GM19025 (cell line): ENCODE measurements around the gene PDE7B.
A peak's percentile ranks its signal among the peaks of the same experiment; 100 is the strongest.
"Not testable (repeated sequence)": the region's sequence is repeated elsewhere in the genome, so short reads cannot be mapped to it uniquely, and the experiment has no call there.

Experiments
- ATAC-seq: cut with Tn5 transposase; IDR thresholded peaks from one replicate; pipeline ENCODE4 v1.9.1; 2021; ENCODE audit warnings: mild to moderate bottlenecking, low read depth, moderate library complexity; ENCODE audit not compliant: unreplicated experiment

The PDE7B gene

DNA sequence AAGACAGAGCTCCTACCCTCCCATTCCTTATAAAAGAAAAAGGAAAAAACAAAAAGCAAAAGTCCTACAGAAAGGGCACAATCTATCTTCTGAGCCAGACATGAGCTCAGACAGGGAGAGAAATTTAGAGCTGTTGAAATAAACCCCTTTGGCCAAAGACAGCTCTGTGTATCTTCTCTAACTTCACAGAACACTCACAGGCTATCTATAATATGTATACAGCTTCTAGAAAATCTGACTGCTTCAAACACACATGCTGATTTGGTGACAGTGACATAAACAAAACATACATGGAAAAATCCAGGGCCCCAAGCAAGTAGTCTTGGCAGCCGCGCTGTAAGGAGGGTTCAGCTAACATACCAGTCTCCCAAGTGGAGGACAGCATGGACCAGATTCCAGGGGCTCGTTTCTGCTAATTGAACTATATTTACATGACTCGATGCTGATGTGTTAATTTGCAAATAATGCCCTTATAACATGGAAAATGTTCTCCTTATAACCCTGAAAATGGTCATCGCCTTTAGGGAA lies 361.6 kb downstream of the PDE7B start:
- ATAC-seq, result no peak

DNA sequence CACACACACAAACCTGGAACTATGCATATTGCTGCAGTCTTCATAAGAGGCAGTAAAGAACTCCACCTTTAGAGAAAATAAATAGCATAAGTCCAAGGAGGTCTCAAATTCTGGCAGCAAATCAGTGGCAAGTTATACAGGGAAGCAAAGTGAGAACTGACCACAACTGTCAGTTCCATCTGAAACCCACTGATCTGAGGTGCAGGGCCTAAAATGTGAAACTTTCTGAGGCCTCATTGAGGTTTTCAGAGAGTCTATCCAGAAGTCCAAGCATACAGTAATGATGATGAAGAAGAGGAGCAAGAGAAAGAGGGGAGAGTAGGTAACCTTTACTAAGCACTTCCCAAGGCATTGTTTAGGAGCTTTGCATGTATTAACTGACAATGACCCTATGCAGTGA lies 362.4 kb downstream of the PDE7B start:
- no peak for ATAC-seq

DNA sequence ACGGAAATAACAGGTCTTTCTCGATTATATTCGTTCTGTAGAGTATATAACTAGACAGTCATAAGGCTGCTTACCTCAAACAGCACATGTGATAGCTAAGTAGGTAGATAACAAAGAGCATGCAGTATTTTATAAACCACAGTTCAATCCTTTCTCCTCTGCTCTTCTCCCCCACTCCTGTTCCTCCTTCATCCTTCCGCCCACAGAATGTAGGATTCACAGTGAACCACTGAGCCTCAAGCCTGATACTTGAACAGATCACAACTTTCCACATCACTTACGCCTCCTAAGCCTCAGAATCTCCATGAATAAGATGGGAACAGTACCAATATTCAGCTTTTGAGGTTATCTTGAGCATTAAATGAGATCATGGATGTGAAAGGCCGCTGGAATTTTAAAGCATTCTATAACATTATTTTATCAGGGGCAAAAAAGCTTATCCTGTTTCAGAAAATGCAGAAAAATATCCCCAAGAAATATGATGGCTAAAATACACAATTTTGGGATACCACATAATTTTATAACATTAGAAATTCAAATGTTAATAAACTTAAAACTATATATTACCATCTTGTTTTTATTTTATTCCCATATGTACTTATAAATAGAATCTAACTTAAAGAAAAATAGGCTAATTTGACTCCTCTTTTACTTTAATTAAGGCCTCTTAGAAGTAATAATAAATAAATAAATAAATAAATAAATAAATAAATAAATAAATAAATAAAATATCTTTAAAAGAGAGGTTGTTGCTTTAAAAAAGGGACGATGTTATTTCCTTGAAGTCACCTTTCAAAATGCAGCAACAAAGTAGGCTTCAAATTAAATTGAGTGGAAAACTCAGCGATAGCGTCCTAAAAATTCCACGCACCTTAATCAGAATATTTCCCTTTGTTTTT lies 365.3 kb downstream of the PDE7B start:
- ATAC-seq, result no peak

DNA sequence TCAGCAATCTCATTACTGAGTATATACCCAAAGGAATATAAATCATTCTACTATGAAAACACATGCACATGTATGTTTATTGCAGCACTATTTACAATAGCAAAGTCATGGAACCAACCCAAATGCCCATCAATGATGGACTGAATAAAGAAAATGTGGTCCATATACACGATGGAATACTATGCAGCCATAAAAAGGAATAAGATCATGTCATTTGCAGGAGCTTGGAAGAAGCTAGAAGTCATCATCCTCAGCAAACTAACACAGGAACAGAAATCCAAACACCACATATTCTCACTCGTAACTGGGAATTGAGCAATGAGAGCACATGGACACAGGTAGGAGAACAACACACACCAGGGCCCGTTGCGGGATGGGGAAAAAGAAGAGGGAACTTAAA lies 373.5 kb downstream of the PDE7B start:
- not testable (repeated sequence) for ATAC-seq

DNA sequence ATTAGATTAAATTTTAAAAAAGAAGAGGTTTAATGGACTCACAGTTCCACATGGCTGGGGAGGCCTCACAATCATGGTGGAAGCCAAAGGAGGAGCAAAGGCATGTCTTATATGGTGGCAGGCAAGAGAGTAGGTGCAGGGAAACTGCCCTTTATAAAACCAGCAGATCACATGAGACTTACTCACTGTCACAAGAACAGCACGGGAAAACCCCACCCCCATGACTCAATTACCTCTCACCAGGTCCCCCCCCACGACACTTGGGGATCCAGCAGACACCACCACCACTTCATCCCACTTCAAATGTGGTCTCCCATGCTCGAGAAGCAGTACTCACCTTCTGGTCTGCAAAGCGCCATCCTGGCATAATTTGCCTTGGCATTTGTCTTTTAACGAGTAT lies 374.0 kb downstream of the PDE7B start:
- no peak for ATAC-seq

DNA sequence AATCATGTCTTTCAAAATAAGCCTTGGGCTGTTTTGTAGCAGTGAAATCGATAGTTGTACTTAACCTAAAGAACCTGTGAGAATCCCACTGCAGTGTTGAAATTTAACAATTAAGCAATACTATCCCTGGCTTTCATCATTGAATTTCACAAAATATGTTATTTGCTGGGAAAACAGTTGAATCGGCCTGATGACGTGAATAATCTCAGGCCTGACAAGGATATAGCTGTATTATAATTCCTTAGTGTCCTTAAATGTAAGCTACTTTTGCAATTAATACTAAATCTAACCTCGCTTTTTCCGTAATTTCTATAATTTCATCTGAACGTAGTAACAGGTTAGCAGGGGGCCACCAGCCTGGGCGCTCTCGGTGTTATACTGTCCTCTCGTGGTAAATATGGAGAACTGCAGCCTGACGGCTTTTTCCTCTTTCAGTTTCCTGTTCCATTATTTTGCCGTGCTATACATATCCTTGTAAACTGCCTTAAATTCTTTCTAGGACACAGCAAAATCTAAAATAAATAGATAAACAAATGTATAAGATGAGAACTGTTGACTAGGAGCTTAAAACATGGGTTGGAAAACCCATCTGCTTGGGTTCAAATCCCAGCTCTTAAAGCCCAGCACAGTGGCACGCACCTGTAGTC lies 374.6 kb downstream of the PDE7B start:
- ATAC-seq, result peak; percentile 71

DNA sequence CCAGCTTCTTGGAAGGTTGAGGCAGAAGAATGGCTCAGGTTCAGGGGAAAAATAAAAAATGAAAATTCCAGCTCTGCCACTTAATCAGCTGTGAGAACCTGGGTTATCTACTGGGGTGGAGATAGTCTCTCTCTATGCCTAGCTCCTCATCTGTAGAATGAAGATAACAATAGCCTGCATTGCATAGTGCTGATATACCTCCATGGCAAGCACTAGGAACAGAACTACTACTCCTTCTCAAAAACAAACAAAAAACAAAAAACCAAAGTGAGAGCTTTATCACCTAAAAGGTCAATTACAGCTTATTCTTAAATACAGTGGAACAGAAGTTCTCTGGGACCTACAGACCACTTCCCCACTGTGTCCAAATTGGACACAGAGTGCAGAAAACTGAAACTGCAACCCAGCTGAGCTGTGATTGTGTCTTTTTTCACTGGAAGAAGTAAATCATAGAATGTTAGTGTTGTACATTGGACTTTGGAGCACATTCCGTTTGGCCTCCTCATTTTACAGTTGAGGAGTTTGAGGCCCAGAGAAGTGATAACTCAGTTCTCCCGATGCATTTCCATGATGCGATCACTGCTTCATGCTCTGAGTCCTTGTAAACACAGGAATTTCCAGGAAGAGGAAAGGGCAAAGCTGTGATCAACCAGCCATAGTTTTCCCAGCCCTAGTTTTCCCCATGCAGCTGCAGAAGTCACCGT lies 375.3 kb downstream of the PDE7B start:
- ATAC-seq, result peak; percentile 20

DNA sequence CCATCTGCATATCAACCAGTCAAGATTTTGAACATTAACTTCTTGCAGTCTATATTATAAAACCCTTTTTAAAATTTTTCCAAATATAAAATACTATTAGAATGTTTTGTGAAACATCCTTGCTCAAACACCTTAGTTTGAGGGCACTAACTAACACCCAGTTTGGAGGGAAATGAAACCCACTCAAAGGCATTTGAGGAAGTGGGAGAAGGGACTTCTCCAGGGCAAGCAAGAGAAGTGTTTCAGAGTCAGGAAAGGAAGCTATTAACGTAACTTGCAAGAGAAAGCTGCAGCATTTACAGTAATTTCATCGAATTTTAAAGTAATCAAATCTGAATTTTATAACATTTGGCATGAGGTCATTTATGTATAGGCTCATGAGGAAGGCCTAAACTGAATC lies 377.3 kb downstream of the PDE7B start:
- no peak for ATAC-seq

DNA sequence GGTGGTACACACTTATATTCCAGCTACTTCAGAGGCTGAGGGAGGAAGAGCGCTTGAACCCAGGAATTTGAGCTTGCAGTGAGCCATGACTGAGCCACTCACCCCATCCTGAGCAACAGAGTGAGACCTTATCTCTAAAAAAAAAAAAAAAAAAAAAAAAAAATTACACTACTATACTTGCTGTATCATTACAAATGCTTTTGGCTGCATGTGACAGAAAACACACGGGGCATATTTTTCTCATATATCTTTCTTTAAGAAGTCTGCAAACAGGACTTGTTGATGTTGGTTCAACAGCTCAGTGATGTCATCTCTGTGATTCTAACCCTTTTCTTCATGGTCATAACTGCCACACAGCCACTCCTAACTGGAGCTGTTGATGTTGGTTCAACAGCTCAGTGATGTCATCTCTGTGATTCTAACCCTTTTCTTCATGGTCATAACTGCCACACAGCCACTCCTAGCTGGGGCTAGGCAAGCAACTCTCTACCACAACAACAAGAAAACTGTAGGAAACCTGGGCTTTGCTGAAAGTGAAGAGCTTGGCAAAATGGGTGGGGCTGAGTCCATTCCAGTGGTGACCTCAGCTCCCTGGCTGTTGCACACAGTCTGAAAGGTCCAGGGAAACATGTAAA lies 378.8 kb downstream of the PDE7B start:
- no peak for ATAC-seq

DNA sequence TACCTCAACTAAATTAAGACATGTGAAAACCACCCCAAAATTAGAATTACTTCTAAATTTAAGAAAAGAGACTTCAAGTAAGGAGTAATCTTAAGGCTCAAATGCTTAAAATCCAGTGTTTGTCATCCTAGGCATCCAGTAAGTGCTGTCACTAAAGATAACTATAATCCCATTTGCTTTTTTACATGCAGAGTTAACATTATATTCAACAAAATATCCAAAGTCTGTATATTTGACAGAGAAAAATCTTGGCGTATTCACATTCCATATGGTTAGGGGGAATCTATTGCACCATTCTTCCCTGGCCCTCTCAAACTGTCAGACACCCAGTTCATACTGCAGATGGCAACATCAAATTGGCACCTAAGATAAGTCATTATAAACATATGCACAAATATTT lies 381.2 kb downstream of the PDE7B start:
- ATAC-seq, result no peak

DNA sequence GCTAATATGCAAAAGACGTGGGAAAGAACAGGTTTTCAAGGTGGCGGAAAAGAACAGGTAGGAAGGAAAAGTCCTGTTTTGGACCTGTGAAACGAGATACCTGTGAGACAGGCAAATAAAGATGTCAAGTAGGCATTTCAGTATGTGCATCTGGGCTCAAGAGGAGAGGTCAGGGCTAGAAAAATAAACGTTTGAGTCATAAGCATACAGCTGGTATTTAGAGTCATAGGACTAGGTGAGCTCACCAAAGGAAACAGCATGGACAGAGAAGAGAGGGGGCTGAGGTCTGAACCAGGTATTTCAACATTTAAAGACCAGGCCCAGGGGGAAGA lies 383.7 kb downstream of the PDE7B start:
- no peak for ATAC-seq

DNA sequence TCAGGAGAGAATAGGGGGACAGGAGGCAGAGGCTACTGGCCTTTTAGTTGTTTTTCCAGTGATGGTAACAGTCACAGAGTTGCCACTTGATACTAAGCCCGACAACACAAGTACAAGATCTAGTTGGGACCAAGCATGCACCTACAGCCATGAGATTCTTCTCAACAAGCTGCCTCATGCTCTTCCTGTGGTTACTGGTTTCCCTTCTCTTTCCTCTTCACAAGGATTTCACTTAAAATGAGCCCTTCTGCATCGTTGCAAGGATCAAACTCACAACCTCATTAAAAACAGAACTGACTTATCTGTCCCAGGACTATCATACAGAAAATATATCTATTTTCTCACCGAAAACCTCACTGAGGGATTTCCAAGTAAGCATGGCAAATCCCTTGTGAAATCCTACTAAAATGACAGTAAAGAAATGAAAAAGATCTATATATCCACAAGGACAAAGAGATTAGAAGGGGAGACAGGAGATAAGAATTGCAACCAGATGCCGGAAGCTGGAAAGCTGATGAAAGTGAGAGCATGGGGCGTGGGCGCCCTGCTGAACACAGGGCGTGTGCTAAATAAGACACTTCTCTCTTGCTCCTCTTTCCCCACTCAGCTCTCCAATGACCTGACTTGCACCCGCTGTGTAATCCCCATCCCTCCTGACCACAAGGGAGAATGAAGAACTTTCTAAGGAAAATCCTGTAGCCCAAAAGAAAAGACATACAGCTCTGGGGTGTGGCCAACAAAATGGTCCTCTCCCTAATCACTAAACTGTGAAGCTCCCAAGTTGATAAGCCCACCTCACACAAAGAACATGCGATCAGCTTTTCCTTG lies 385.2 kb downstream of the PDE7B start:
- no peak for ATAC-seq

DNA sequence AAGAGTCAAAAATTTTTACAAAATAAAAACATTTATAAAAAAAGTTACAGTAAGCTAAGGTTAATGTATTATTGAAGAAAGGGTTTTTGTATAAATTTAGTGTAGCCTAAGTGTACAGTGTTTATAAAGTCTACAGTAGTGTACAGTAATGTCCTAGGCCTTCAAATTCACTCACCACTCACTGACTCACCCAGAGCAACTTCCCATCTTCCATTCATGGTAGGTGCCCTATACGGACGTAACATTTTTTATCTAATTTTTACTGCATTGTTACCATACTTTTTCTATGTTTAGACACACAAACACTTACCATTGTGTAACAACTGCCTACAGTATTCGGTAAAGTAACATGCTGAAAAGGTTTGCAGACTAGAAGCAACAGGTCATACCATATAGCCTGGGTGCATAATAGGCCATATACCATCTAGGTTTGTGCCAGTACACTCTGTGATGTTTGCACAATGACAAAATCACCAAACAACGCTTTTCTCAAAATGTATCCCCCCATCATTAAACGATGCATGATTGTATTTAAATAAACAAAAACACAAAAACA lies 392.6 kb downstream of the PDE7B start:
- no peak for ATAC-seq
